K562 (cell line): ENCODE results near the gene METRNL. TPM values are rescaled to one million over a fixed set of nuclear protein-coding genes. Genes with fewer than 3 reads are reported as not detected.

Experiments used
- ASH1L ChIP-seq: fragments of 450-650 bp; IDR thresholded peaks from 2 replicates; pipeline ENCODE4 v1.6.1; 2018; ENCODE audit warnings: borderline replicate concordance, mild to moderate bottlenecking, low read depth; ENCODE audit not compliant: partially characterized antibody
- DMBX1 ChIP-seq: fragments of 250-450 bp; sonication (Bioruptor Pico); IDR thresholded peaks from 2 replicates; pipeline ENCODE4 v1.8.0; 2022; ENCODE audit warnings: inconsistent platforms, mild to moderate bottlenecking, moderate library complexity, borderline replicate concordance
- EP300 ChIP-seq: IDR thresholded peaks from 2 replicates; pipeline ENCODE4 v1.6.1; 2012; ENCODE audit warnings: low read length, improper control_type of control experiment
- HNRNPK ChIP-seq: fragments of 200-400 bp; formaldehyde crosslinking; IDR thresholded peaks from one replicate; pipeline ENCODE4 v1.6.1; 2018; ENCODE audit warnings: mild to moderate bottlenecking, low read depth, low read length; ENCODE audit not compliant: poor library complexity, severe bottlenecking
- MYC ChIP-seq, 2 experiments: fragments of 250-450 bp in 1 of 2; sonication (Bioruptor Pico) in 1 of 2; IDR thresholded peaks; 2 replicates each; pipeline versions ENCODE4 v1.5.1 to v1.6.1; 2012 to 2021; ENCODE audit warnings: low read depth in 2 of 2, borderline replicate concordance in 1 of 2, improper control_type of control experiment in 1 of 2, low read length in 1 of 2, mild to moderate bottlenecking in 1 of 2, moderate library complexity in 1 of 2
- NR2F6 ChIP-seq: fragments of 450-650 bp; formaldehyde crosslinking; IDR thresholded peaks from 2 replicates; pipeline ENCODE4 v1.4.0; 2020; ENCODE audit warnings: mild to moderate bottlenecking
- PPARD ChIP-seq: fragments of 250-450 bp; sonication (Bioruptor Pico); IDR thresholded peaks from 2 replicates; pipeline ENCODE4 v1.8.0; 2022; ENCODE audit warnings: inconsistent platforms, mild to moderate bottlenecking, moderate library complexity
- RBM17 ChIP-seq: fragments of 200-400 bp; formaldehyde crosslinking; IDR thresholded peaks from 2 replicates; pipeline ENCODE4 v1.6.1; 2017; ENCODE audit warnings: low read depth, mild to moderate bottlenecking, low read length, borderline replicate concordance
- RBM25 ChIP-seq: fragments of 200-400 bp; formaldehyde crosslinking; IDR thresholded peaks from 2 replicates; pipeline ENCODE4 v1.6.1; 2018; ENCODE audit warnings: low read length, low read depth, moderate library complexity; ENCODE audit not compliant: severe bottlenecking
- SREBF2 ChIP-seq: sonication (generic); formaldehyde crosslinking; IDR thresholded peaks from 2 replicates; pipeline ENCODE4 v1.4.0; 2020; ENCODE audit warnings: mild to moderate bottlenecking, missing genetic modification reagents
- ZBTB12 ChIP-seq: fragments of 250-450 bp; sonication (Bioruptor Pico); IDR thresholded peaks from 2 replicates; pipeline ENCODE4 v1.4.0; 2020
- ZBTB33 ChIP-seq: sonication (generic); formaldehyde crosslinking; IDR thresholded peaks from 2 replicates; pipeline ENCODE4 v1.8.1; 2023; ENCODE audit warnings: mild to moderate bottlenecking, missing genetic modification reagents
- ZBTB8A ChIP-seq: fragments of 450-650 bp; IDR thresholded peaks from 2 replicates; pipeline ENCODE4 v1.6.1; 2018; ENCODE audit warnings: mild to moderate bottlenecking, moderate library complexity; ENCODE audit not compliant: partially characterized antibody
- ZMIZ1 ChIP-seq, 2 experiments: fragments of 150-350 bp in 1 of 2; IDR thresholded peaks; 2 replicates each; pipeline ENCODE4 v1.6.1; 2012 to 2016; ENCODE audit warnings: low read depth in 2 of 2, low read length in 2 of 2, mild to moderate bottlenecking in 1 of 2, moderate library complexity in 1 of 2
- ZNF217 ChIP-seq: sonication (generic); formaldehyde crosslinking; IDR thresholded peaks from 2 replicates; pipeline ENCODE4 v1.8.0; 2022; ENCODE audit warnings: mild to moderate bottlenecking, missing genetic modification reagents
- ZNF384 ChIP-seq: IDR thresholded peaks from 2 replicates; pipeline ENCODE4 v1.6.1; 2012; ENCODE audit warnings: low read depth, low read length, improper control_type of control experiment
- ZNF445 ChIP-seq: fragments of 250-450 bp; sonication (Bioruptor Pico); IDR thresholded peaks from 2 replicates; pipeline ENCODE4 v1.4.0; 2020; ENCODE audit warnings: low read depth, mild to moderate bottlenecking, moderate library complexity
- ZNF639 ChIP-seq, 2 experiments: fragments of 200-800 bp in 1 of 2; sonication (Bioruptor generic) in 1 of 2; sonication (generic) in 1 of 2; formaldehyde crosslinking in 1 of 2; IDR thresholded peaks in 1 of 2; conservative IDR thresholded peaks in 1 of 2; 2 replicates each; pipeline versions ENCODE4 v1.5.0 to v1.6.1; 2016 to 2020; ENCODE audit warnings: missing compliant biosample characterization in 1 of 2, missing genetic modification characterization in 1 of 2, missing genetic modification reagents in 1 of 2
- polyA plus RNA-seq, 8 experiments: library from polyadenylated mRNA; depleted of rRNA in 4 of 8; stranded (reverse) in 5 of 8; unstranded in 3 of 8; fragments of >200 nt; fragmentation: Nextera tagmentation in 2 of 8; fragmentation: Illumina TruSeq in 1 of 8; extraction: Ambion mirVana in 2 of 8; extraction: Trizol in 1 of 8; gene quantifications; 2 replicates each; pipeline versions ENCODE4 v1.2.1 to v1.2.3, GENCODE V29; 2011 to 2014; ENCODE audit warnings: inconsistent platforms in 1 of 8, missing spikeins in 1 of 8
- total RNA-seq, 7 experiments: library from RNA; depleted of rRNA in 6 of 7; stranded (reverse); fragments of >200 nt in 6 of 7; fragmentation: Illumina TruSeq in 2 of 7; extraction: Trizol in 2 of 7; gene quantifications; 2 replicates each; pipeline versions ENCODE4 v1.2.1 to v1.2.3, GENCODE V29; 2011 to 2021; ENCODE audit warnings: low replicate concordance in 1 of 7

The METRNL gene
- total and polyA plus RNA-seq, 9 of the 15 experiments (the other 6 are each of a cell fraction or from before 2014, with no cell fraction given): 0.17 to 31.8 (median 2.9) TPM

GRCh38 chr17:83119987-83120864 is 40.8 kb downstream of the METRNL start (continued):
- no peak for TF ChIP-seq ZMIZ1 (IDR thresholded peaks at IDR 0.05; ENCODE audit: low read depth in 2 of 2, low read length in 2 of 2)
- TF ChIP-seq ZBTB12 (CRISPR knock-in tag): no peak
- TF ChIP-seq ZBTB8A: no peak
- TF ChIP-seq ASH1L: no peak
- TF ChIP-seq SREBF2: no peak
- TF ChIP-seq HNRNPK: no peak
- TF ChIP-seq DMBX1: no peak
- TF ChIP-seq NR2F6 (CRISPR knock-in tag): no peak
- no peak for TF ChIP-seq EP300
- no peak for TF ChIP-seq ZNF384
- no peak for TF ChIP-seq MYC (IDR thresholded peaks at IDR 0.05; ENCODE audit: low read depth, low read length)
- no peak for TF ChIP-seq MYC (CRISPR knock-in tag; IDR thresholded peaks at IDR 0.05; ENCODE audit: borderline replicate concordance, low read depth)
- TF ChIP-seq RBM17: no peak
- no peak for TF ChIP-seq ZNF217
- no peak for TF ChIP-seq RBM25
- peak; percentile 92 for TF ChIP-seq ZBTB33 (CRISPR knock-in tag)
- TF ChIP-seq ZNF445 (CRISPR knock-in tag): no peak
- TF ChIP-seq ZNF639 (CRISPR knock-in tag; conservative IDR thresholded peaks at IDR 0.05 in 1 of 2, IDR thresholded peaks at IDR 0.05 in 1 of 2): no peak
- no peak for TF ChIP-seq PPARD
